ENCODE results near the gene MCM9. TPM values are rescaled to one million over a fixed set of nuclear protein-coding genes. Genes with fewer than 3 reads are reported as not detected.

The MCM9 gene
- total and polyA plus RNA-seq, 2 experiments from 2014 or later: 11.1 to 13.5 TPM

GRCh38 chr6:118787724-118788423 is 147.1 kb downstream of the MCM9 start:
- Histone ChIP-seq H3K9me2 (replicated peaks; ENCODE audit: insufficient read depth) (no peaks in the 10 kb centered on the region), H3K27ac (no peak overlapping the region), H3K27me3 (no peaks in the 10 kb centered on the region), H3K79me2 (no peaks in the 10 kb centered on the region), H3K4me2 (no peak overlapping the region), H2AFZ (no peak overlapping the region), H3K4me1 (ENCODE audit: insufficient read depth) (peaks cover 20% of the 10 kb centered on the region), H3K36me3 (replicated peaks; ENCODE audit: insufficient read depth, low read depth) (no peaks in the 10 kb centered on the region), H3K4me3 (no peak overlapping the region), H4K20me1 (ENCODE audit: insufficient read depth, poor library complexity, severe bottlenecking) (no peaks in the 10 kb centered on the region), H3K9me3 (ENCODE audit: low read depth) (no peaks in the 10 kb centered on the region)
- TF ChIP-seq EZH2 (IDR thresholded peaks at IDR 0.05; ENCODE audit: borderline replicate concordance) (no peak), EZH2phosphoT487 (IDR thresholded peaks at IDR 0.05; ENCODE audit: low read depth, severe bottlenecking, unreplicated experiment) (no peak)
- TF ChIP-seq, protein P1, sequence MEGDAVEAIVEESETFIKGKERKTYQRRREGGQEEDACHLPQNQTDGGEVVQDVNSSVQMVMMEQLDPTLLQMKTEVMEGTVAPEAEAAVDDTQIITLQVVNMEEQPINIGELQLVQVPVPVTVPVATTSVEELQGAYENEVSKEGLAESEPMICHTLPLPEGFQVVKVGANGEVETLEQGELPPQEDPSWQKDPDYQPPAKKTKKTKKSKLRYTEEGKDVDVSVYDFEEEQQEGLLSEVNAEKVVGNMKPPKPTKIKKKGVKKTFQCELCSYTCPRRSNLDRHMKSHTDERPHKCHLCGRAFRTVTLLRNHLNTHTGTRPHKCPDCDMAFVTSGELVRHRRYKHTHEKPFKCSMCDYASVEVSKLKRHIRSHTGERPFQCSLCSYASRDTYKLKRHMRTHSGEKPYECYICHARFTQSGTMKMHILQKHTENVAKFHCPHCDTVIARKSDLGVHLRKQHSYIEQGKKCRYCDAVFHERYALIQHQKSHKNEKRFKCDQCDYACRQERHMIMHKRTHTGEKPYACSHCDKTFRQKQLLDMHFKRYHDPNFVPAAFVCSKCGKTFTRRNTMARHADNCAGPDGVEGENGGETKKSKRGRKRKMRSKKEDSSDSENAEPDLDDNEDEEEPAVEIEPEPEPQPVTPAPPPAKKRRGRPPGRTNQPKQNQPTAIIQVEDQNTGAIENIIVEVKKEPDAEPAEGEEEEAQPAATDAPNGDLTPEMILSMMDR (IDR thresholded peaks at IDR 0.05; ENCODE audit: poor library complexity): no peak
- WGBS (ENCODE audit: low lambda C conversion rate, missing lambda C conversion rate): 84% methylated on average over 6 of the region's 6 CpGs
- no peak for DNase-seq (ENCODE audit: low spot score)

- no peak for DNase-seq (ENCODE audit: low spot score)
- H3K4me2 ChIP-seq: no peak overlapping the region
- no peaks in the 10 kb centered on the region for H3K9me3 ChIP-seq (ENCODE audit: low read depth)
- no peak overlapping the region for H3K4me3 ChIP-seq
- 58% methylated on average over 8 of the region's 8 CpGs for WGBS (ENCODE audit: low lambda C conversion rate, missing lambda C conversion rate)
- H3K36me3 ChIP-seq (replicated peaks; ENCODE audit: insufficient read depth, low read depth): no peaks in the 10 kb centered on the region
- H2AFZ ChIP-seq: no peak overlapping the region
- H3K4me1 ChIP-seq (ENCODE audit: insufficient read depth): peaks cover 20% of the 10 kb centered on the region
- no peaks in the 10 kb centered on the region for H4K20me1 ChIP-seq (ENCODE audit: insufficient read depth, poor library complexity, severe bottlenecking)
- no peak overlapping the region for H3K27ac ChIP-seq
- no peaks in the 10 kb centered on the region for H3K79me2 ChIP-seq
- no peaks in the 10 kb centered on the region for H3K27me3 ChIP-seq
- TF ChIP-seq EZH2phosphoT487 (IDR thresholded peaks at IDR 0.05; ENCODE audit: low read depth, severe bottlenecking, unreplicated experiment) (no peak), EZH2 (IDR thresholded peaks at IDR 0.05; ENCODE audit: borderline replicate concordance) (no peak)
- TF ChIP-seq, protein P1 (IDR thresholded peaks at IDR 0.05; ENCODE audit: poor library complexity): no peak
- no peaks in the 10 kb centered on the region for H3K9me2 ChIP-seq (replicated peaks; ENCODE audit: insufficient read depth)
Observed at GRCh38 chr6:118786596-118787453, 148.1 kb downstream of the MCM9 start.

DNA sequence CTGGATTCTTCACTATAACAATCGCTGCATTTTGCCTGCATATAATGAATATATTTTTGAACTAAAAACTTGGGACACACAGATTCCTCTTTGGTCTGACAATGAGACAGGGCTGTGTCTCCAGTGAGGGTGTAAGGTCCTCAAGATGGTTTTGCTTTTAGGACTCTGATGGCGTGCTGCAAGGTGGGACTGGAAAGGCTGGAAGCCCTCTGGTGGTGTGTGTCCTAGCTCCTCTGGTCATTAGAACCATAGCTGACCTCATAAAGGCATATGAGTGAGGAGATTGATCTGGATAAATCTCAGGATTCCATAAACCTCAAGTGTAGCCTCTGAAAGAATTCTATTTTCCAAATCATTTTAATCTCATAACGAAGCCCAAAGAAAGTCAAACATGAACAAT is 149.4 kb downstream of the MCM9 start:
- H3K27ac ChIP-seq: no peak overlapping the region
- WGBS (ENCODE audit: low lambda C conversion rate, missing lambda C conversion rate): 100% methylated on average over 3 of the region's 3 CpGs

More for the DNA sequence above, 149.4 kb downstream of the MCM9 start:
- Histone ChIP-seq H3K79me2 (no peaks in the 10 kb centered on the region), H3K36me3 (replicated peaks; ENCODE audit: insufficient read depth, low read depth) (no peaks in the 10 kb centered on the region), H3K4me3 (no peak overlapping the region), H2AFZ (no peak overlapping the region), H3K9me2 (replicated peaks; ENCODE audit: insufficient read depth) (no peaks in the 10 kb centered on the region), H3K27me3 (no peaks in the 10 kb centered on the region), H3K9me3 (ENCODE audit: low read depth) (no peaks in the 10 kb centered on the region), H4K20me1 (ENCODE audit: insufficient read depth, poor library complexity, severe bottlenecking) (no peaks in the 10 kb centered on the region), H3K4me2 (no peak overlapping the region), H3K4me1 (ENCODE audit: insufficient read depth) (peaks cover 20% of the 10 kb centered on the region)
- TF ChIP-seq, protein P1 (IDR thresholded peaks at IDR 0.05; ENCODE audit: poor library complexity): no peak
- TF ChIP-seq EZH2phosphoT487 (IDR thresholded peaks at IDR 0.05; ENCODE audit: low read depth, severe bottlenecking, unreplicated experiment) (no peak), EZH2 (IDR thresholded peaks at IDR 0.05; ENCODE audit: borderline replicate concordance) (no peak)
- DNase-seq (ENCODE audit: low spot score): no peak
